ENCODE results near the gene BRME1. TPM values are rescaled to one million over a fixed set of nuclear protein-coding genes. Genes with fewer than 3 reads are reported as not detected.

Gene BRME1
- total and polyA plus RNA-seq, 9 donors, result 0.57 to 3.7 (median 2.3) TPM

GRCh38 chr19:13942023-13942684, 36.2 kb upstream of the BRME1 start:
- WGBS, 3 donors, result 90 to 100% (median 97%) methylated on average over 1 of the region's 1 CpG
- Histone ChIP-seq H3K36me3 (no peaks in the 10 kb centered on the region), H3K27ac (no peak overlapping the region), H3K4me1 (ENCODE audit: insufficient read depth) (peaks cover 6% of the 10 kb centered on the region), H3K4me3 (no peak overlapping the region), H3K9me3 (no peaks in the 10 kb centered on the region), H3K27me3 (no peaks in the 10 kb centered on the region)
- intact Hi-C loops (cut with DNase I), result no loop called here
- DNase-seq, result no peak
- TF ChIP-seq POLR2A (IDR thresholded peaks at IDR 0.05) (no peak), EP300 (IDR thresholded peaks at IDR 0.05) (no peak)
- TF ChIP-seq, protein P1, sequence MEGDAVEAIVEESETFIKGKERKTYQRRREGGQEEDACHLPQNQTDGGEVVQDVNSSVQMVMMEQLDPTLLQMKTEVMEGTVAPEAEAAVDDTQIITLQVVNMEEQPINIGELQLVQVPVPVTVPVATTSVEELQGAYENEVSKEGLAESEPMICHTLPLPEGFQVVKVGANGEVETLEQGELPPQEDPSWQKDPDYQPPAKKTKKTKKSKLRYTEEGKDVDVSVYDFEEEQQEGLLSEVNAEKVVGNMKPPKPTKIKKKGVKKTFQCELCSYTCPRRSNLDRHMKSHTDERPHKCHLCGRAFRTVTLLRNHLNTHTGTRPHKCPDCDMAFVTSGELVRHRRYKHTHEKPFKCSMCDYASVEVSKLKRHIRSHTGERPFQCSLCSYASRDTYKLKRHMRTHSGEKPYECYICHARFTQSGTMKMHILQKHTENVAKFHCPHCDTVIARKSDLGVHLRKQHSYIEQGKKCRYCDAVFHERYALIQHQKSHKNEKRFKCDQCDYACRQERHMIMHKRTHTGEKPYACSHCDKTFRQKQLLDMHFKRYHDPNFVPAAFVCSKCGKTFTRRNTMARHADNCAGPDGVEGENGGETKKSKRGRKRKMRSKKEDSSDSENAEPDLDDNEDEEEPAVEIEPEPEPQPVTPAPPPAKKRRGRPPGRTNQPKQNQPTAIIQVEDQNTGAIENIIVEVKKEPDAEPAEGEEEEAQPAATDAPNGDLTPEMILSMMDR (IDR thresholded peaks at IDR 0.05), result no peak

DNA sequence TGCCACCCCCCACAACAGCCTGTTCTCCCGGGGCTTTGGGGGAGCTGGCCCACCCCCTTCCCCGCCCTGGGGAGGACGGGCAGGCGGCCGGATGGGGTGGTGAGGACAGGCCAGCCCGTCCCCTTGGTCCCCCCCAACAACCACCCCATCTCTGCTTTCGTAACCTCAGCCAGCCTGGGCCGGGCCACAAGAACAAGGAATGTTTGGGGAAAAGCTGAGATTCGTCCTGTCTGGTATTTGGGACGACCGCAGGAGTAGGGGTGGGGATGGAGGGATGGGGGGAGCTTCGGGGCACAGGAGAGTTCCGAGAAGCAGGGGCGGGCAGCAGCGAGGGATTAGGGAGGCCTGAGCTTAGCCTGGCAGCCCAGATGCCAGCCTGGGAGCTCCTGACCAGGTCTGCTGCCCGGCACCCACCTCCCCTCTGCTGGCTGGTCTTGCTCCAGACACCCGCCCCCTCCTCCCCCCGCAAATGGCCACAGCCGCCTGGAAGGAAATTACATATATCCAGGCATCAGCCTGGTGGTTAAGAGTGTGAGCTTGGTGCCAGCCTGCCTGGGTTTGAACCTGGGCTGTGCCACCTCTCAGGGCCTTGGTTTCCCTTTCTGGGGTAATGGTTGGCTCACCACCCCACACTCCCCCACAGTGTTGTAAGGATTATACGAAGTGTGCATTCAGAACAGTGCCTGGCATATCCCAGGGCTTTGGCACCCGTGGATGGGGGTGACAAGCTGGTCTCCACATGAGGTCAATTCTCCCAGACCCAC, 32.6 kb upstream of the BRME1 start, which contains the start of gene PODNL1:
Gene PODNL1, minus strand, starts transcription at position 117 of the 764 bp plus-strand sequence. CDS start 236 bp downstream, outside the sequence.
- no peaks in the 10 kb centered on the region for H3K9me3 ChIP-seq
- H3K27ac ChIP-seq, result no peak within 1 kb of the TSS
- no peaks in the 10 kb centered on the region for H3K27me3 ChIP-seq
- peak in 3 of 5 donors; percentile 39 to 67 (median 42) for DNase-seq
- TF ChIP-seq, protein P1 (IDR thresholded peaks at IDR 0.05), result no peak
- no peak for TF ChIP-seq EP300 (IDR thresholded peaks at IDR 0.05)
- no peak for TF ChIP-seq POLR2A (IDR thresholded peaks at IDR 0.05)
- H3K36me3 ChIP-seq, result no peaks in the 10 kb centered on the region
- WGBS, 3 donors, result 3 to 9% (median 5%) methylated on average over 20 to 21 of the region's 21 CpGs
- intact Hi-C loops (cut with DNase I), result no loop called here
- no peak within 1 kb of the TSS for H3K4me3 ChIP-seq
- peaks cover 6% of the 10 kb centered on the region for H3K4me1 ChIP-seq (ENCODE audit: insufficient read depth)

- intact Hi-C loops (cut with DNase I), result no loop called here
- Histone ChIP-seq H3K9me3 (no peaks in the 10 kb centered on the region), H3K27ac (no peak overlapping the region), H3K4me3 (no peak overlapping the region), H3K36me3 (no peaks in the 10 kb centered on the region), H3K27me3 (no peaks in the 10 kb centered on the region), H3K4me1 (ENCODE audit: insufficient read depth) (peaks cover 6% of the 10 kb centered on the region)
- peak in 1 of 5 donors; percentile 54 for DNase-seq
- TF ChIP-seq, protein P1 (IDR thresholded peaks at IDR 0.05), result no peak
- TF ChIP-seq POLR2A (IDR thresholded peaks at IDR 0.05), result no peak
- TF ChIP-seq EP300 (IDR thresholded peaks at IDR 0.05), result no peak
- WGBS, 3 donors, result 6 to 14% (median 6%) methylated on average over 18 to 29 of the region's 29 CpGs
These were observed 31.8 kb upstream of the BRME1 start for GRCh38 chr19:13937479-13938300.

GRCh38 chr19:13935765-13936510, 30.0 kb upstream of the BRME1 start:
- H3K36me3 ChIP-seq, result no peaks in the 10 kb centered on the region
- H3K9me3 ChIP-seq, result no peaks in the 10 kb centered on the region
- intact Hi-C loops (cut with DNase I), result no loop called here
- DNase-seq, result no peak
- WGBS, 3 donors, result 82 to 85% (median 82%) methylated on average over 20 to 22 of the region's 22 CpGs
- no peak overlapping the region for H3K27ac ChIP-seq
- no peak for TF ChIP-seq EP300 (IDR thresholded peaks at IDR 0.05)
- TF ChIP-seq, protein P1 (IDR thresholded peaks at IDR 0.05), result no peak
- no peak for TF ChIP-seq POLR2A (IDR thresholded peaks at IDR 0.05)
- H3K4me3 ChIP-seq, result no peak overlapping the region
- no peaks in the 10 kb centered on the region for H3K27me3 ChIP-seq
- peaks cover 6% of the 10 kb centered on the region for H3K4me1 ChIP-seq (ENCODE audit: insufficient read depth)

All from ovary (tissue), 9 donors.